Measurements from ENCODE around the gene PPP1R12B. TPM values are rescaled to one million over a fixed set of nuclear protein-coding genes. Genes with fewer than 3 reads are reported as not detected.

The PPP1R12B gene
- polyA plus RNA-seq, 1 experiment = 38.6 TPM

- TF ChIP-seq CTCF (IDR thresholded peaks at IDR 0.05; ENCODE audit: low read depth, low read length) = no peak
- H3K9me3 ChIP-seq (ENCODE audit: control insufficient read depth, insufficient read depth, low read length) = no peaks in the 10 kb centered on the region
- ChIA-PET CTCF (interaction anchor here (0.7 to 2.2 kb wide), 4 partner anchors 10 to 105 kb away, joined by 3 to 10 read pairs (median 6); no protein-coding TSS in a partner anchor), POLR2A (no interaction called here)
- H3K4me3 ChIP-seq (ENCODE audit: low read depth, low read length) = no peak overlapping the region
- no peaks in the 10 kb centered on the region for H3K27me3 ChIP-seq (ENCODE audit: control insufficient read depth, insufficient read depth, low read length)
- H3K27ac ChIP-seq (ENCODE audit: low read depth, low read length) = no peak overlapping the region
- DNase-seq (ENCODE audit: low read depth, low spot score) = no peak
Measured at GRCh38 chr1:202569393-202570322, 221.2 kb downstream of the PPP1R12B start.

- DNase-seq (ENCODE audit: low read depth, low spot score) = no peak
- no peak overlapping the region for H3K4me3 ChIP-seq (ENCODE audit: low read depth, low read length)
- CTCF ChIA-PET = interaction anchor here (0.6 to 2.4 kb wide), 21 partner anchors 10 to 228 kb away, joined by 3 to 13 read pairs (median 5); no protein-coding TSS in a partner anchor
- H3K27me3 ChIP-seq (ENCODE audit: control insufficient read depth, insufficient read depth, low read length) = no peaks in the 10 kb centered on the region
- peak; percentile 87 for TF ChIP-seq CTCF (IDR thresholded peaks at IDR 0.05; ENCODE audit: low read depth, low read length)
- POLR2A ChIA-PET = no interaction called here
- no peaks in the 10 kb centered on the region for H3K9me3 ChIP-seq (ENCODE audit: control insufficient read depth, insufficient read depth, low read length)
- H3K27ac ChIP-seq (ENCODE audit: low read depth, low read length) = no peak overlapping the region
Measured at GRCh38 chr1:202571719-202572339, 223.3 kb downstream of the PPP1R12B start.

- ChIA-PET POLR2A (no interaction called here), CTCF (interaction anchor here (0.9 to 2.4 kb wide), 8 partner anchors 8 to 65 kb away, joined by 3 to 13 read pairs (median 8); no protein-coding TSS in a partner anchor)
- H3K27me3 ChIP-seq (ENCODE audit: control insufficient read depth, insufficient read depth, low read length) = no peaks in the 10 kb centered on the region
- H3K27ac ChIP-seq (ENCODE audit: low read depth, low read length) = no peak overlapping the region
- no peaks in the 10 kb centered on the region for H3K9me3 ChIP-seq (ENCODE audit: control insufficient read depth, insufficient read depth, low read length)
- no peak for TF ChIP-seq CTCF (IDR thresholded peaks at IDR 0.05; ENCODE audit: low read depth, low read length)
- no peak overlapping the region for H3K4me3 ChIP-seq (ENCODE audit: low read depth, low read length)
- no peak for DNase-seq (ENCODE audit: low read depth, low spot score)
Measured at GRCh38 chr1:202572867-202573266, 224.4 kb downstream of the PPP1R12B start.

DNA sequence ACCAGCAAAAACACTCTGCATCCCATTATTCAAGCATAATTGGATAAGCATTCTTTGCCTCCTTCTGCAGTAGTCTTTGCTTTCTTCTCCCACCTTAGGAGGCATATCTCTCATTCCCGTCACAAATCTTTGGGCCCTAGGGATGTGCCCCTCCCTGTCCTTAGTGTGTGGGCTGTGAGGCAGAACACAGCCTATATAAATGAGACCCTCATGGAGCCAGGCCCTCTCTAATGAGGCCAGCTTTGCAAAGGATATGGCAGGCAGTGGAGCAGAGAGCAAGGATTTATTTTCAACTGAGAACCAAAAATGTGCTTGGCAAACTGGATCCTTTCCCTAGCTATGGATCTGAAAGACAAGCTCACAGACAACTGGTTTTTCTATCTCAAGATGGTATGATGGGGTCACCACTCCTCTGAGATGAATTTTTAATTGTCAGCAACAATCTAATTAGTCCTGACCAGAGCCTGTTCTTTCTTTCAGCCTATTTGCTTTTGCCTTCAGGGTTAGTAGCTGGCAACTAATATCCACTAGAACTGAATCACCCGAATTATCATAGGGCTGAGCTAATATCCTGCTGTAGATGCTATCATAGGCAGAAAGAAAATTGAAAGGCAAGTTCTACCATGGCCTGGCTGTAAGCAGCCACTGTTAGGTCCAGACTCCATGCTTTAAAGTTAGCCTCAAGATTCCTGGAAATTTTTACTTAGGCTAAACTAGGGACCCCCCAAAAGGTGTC, 227.6 kb downstream of the PPP1R12B start:
- no peak for TF ChIP-seq CTCF (IDR thresholded peaks at IDR 0.05; ENCODE audit: low read depth, low read length)
- Histone ChIP-seq H3K27me3 (ENCODE audit: control insufficient read depth, insufficient read depth, low read length) (no peaks in the 10 kb centered on the region), H3K9me3 (ENCODE audit: control insufficient read depth, insufficient read depth, low read length) (no peaks in the 10 kb centered on the region), H3K27ac (ENCODE audit: low read depth, low read length) (peak overlapping the region; percentile 76), H3K4me3 (ENCODE audit: low read depth, low read length) (no peak overlapping the region)
- ChIA-PET CTCF (interaction anchor here (0.7 to 5.2 kb wide), 5 partner anchors 14 to 112 kb away, joined by 3 to 29 read pairs (median 5); no protein-coding TSS in a partner anchor), POLR2A (interaction anchor here (1.3 to 3.3 kb wide), 2 partner anchors 13 to 24 kb away, joined by 3 to 33 read pairs; no protein-coding TSS in a partner anchor)
- DNase-seq (ENCODE audit: low read depth, low spot score) = no peak

Data from AG04450 (cell line).